ENCODE measurements around the gene ZBTB20. TPM values are rescaled to one million over a fixed set of nuclear protein-coding genes. Genes with fewer than 3 reads are reported as not detected.

Gene ZBTB20
- total RNA-seq, 1 experiment from 2014 or later = 3.7 TPM

DNA sequence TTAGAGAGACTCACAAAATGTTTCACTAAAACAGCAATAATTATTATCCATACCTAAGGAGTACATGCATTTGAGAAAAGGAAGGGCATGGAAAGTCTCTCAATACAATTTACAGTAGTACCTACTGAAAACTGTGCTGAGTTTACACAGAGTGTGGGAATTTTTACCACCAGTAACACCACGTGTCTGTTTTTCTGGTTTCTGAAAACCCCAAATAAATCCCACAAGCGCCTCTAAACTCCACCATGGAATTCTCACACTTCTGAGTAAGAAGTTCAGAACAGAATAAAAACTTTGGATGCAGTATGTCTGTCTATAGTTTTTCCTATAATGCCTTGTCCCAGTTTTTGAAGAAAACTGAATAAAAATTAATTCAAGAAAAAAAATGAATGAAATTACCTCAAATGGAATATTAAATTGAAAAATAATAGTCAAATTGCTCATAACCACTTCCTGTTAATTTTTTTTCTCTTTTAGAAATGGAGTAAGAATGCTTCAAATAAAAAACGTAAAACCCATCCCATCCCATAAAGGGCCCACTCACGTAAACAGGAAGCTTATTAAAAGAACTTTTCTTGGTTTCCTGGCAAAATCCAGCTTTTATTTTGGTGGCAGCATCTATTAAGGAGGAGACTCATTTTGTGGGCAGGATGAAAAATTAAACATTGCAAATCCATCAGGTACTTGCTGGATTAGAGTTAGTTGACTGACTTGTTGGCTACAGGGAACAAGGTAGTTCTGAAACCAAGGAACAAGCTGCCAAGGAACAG lies 475.2 kb downstream of the ZBTB20 start:
- no peak overlapping the region for H3K4me3 ChIP-seq (ENCODE audit: low read length)
- H4K20me1 ChIP-seq (ENCODE audit: low read length) = no peaks in the 10 kb centered on the region
- no peak overlapping the region for H3K9ac ChIP-seq (ENCODE audit: low read length)
- CTCF ChIA-PET = no interaction called here
- no peaks in the 10 kb centered on the region for H3K27me3 ChIP-seq (ENCODE audit: low read length)
- ATAC-seq (no peak), DNase-seq (no peak)
- no peaks in the 10 kb centered on the region for H3K79me2 ChIP-seq (ENCODE audit: low read length)
- no peaks in the 10 kb centered on the region for H3K9me3 ChIP-seq (ENCODE audit: low read length)
- no peaks in the 10 kb centered on the region for H3K36me3 ChIP-seq (ENCODE audit: low read depth, low read length)
- no peaks in the 10 kb centered on the region for H3F3A ChIP-seq (ENCODE audit: low read length, unreplicated experiment)
- no peak overlapping the region for H2AFZ ChIP-seq (ENCODE audit: low read length)
- no peak overlapping the region for H3K4me2 ChIP-seq (ENCODE audit: low read length)
- intact Hi-C loops (cut with micrococcal nuclease) = no loop called here
- POLR2A ChIA-PET (ENCODE audit: unreplicated experiment) = no interaction called here
- no peak for TF ChIP-seq EZH2phosphoT487 (IDR thresholded peaks at IDR 0.05; ENCODE audit: borderline replicate concordance, low read length)
- TF ChIP-seq, protein P1, sequence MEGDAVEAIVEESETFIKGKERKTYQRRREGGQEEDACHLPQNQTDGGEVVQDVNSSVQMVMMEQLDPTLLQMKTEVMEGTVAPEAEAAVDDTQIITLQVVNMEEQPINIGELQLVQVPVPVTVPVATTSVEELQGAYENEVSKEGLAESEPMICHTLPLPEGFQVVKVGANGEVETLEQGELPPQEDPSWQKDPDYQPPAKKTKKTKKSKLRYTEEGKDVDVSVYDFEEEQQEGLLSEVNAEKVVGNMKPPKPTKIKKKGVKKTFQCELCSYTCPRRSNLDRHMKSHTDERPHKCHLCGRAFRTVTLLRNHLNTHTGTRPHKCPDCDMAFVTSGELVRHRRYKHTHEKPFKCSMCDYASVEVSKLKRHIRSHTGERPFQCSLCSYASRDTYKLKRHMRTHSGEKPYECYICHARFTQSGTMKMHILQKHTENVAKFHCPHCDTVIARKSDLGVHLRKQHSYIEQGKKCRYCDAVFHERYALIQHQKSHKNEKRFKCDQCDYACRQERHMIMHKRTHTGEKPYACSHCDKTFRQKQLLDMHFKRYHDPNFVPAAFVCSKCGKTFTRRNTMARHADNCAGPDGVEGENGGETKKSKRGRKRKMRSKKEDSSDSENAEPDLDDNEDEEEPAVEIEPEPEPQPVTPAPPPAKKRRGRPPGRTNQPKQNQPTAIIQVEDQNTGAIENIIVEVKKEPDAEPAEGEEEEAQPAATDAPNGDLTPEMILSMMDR (conservative IDR thresholded peaks at IDR 0.05; ENCODE audit: low read depth, low read length) = no peak
- TF ChIP-seq EZH2 (IDR thresholded peaks at IDR 0.05; ENCODE audit: low read length, unreplicated experiment) = no peak
- BruUV-seq (replicated peaks) = no TSS peak
- H3K4me1 ChIP-seq (ENCODE audit: insufficient read depth, low read length) = no peaks in the 10 kb centered on the region
- H3K27ac ChIP-seq (ENCODE audit: low read length) = no peak overlapping the region
- H3K9me2 ChIP-seq (replicated peaks; ENCODE audit: low read length) = no peaks in the 10 kb centered on the region

DNA sequence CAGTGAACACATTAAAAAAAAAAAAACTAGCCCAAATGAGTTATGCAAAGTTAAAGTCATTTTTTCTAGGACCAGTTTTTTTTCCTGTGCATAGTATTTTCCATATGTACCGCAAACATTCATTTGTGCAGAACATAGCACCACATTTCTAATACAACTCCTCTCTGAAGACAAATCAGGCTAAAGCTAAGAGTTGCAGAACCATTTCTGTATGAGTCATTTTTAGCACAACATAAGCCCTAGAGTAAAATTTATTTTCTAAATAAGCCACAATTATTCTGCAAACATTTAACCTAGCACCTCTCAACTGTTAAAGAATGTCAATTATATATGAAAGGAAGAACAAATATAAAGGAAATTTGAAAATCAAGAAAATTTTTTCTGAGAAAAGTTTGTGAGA lies 477.5 kb downstream of the ZBTB20 start:
- intact Hi-C loops (cut with micrococcal nuclease) = no loop called here
- H3K9me3 ChIP-seq (ENCODE audit: low read length) = no peaks in the 10 kb centered on the region
- DNase-seq (no peak), ATAC-seq (no peak)
- H4K20me1 ChIP-seq (ENCODE audit: low read length) = no peaks in the 10 kb centered on the region
- no peak overlapping the region for H2AFZ ChIP-seq (ENCODE audit: low read length)
- H3K4me2 ChIP-seq (ENCODE audit: low read length) = no peak overlapping the region
- no peak overlapping the region for H3K27ac ChIP-seq (ENCODE audit: low read length)
- no TSS peak for BruUV-seq (replicated peaks)
- H3K79me2 ChIP-seq (ENCODE audit: low read length) = no peaks in the 10 kb centered on the region
- H3K9ac ChIP-seq (ENCODE audit: low read length) = no peak overlapping the region
- ChIA-PET CTCF (interaction anchor here (0.6 kb wide), 1 partner anchor 51 kb away, joined by 3 read pairs; no protein-coding TSS in a partner anchor), POLR2A (ENCODE audit: unreplicated experiment) (no interaction called here)
- no peak overlapping the region for H3K4me3 ChIP-seq (ENCODE audit: low read length)
- H3K27me3 ChIP-seq (ENCODE audit: low read length) = no peaks in the 10 kb centered on the region
- TF ChIP-seq, protein P1 (conservative IDR thresholded peaks at IDR 0.05; ENCODE audit: low read depth, low read length) = no peak
- no peaks in the 10 kb centered on the region for H3K36me3 ChIP-seq (ENCODE audit: low read depth, low read length)
- no peaks in the 10 kb centered on the region for H3K4me1 ChIP-seq (ENCODE audit: insufficient read depth, low read length)
- no peaks in the 10 kb centered on the region for H3K9me2 ChIP-seq (replicated peaks; ENCODE audit: low read length)
- no peaks in the 10 kb centered on the region for H3F3A ChIP-seq (ENCODE audit: low read length, unreplicated experiment)

DNA sequence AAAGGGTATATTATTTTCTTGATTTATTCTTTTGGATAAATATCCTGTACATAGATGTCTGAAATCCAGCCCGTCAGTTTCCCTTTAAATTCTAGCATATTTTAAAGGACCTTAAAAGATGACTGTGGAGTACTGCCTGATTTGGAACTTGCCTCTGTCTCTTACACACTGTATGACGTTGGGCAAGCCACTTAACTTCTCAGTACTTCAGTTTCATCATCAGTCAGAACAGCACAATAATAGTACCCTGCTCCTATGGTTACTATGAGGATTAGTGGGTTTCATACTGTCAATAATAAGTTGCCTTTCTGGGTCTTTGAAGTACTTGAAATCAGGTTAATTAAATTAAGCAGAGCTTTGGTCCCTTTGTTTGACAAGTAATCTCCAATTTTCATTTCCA lies 479.0 kb downstream of the ZBTB20 start:
- H3K4me3 ChIP-seq (ENCODE audit: low read length) = no peak overlapping the region
- no peak overlapping the region for H3K9ac ChIP-seq (ENCODE audit: low read length)
- intact Hi-C loops (cut with micrococcal nuclease) = no loop called here
- H3K9me2 ChIP-seq (replicated peaks; ENCODE audit: low read length) = no peaks in the 10 kb centered on the region
- no peaks in the 10 kb centered on the region for H3K4me1 ChIP-seq (ENCODE audit: insufficient read depth, low read length)
- no peaks in the 10 kb centered on the region for H3F3A ChIP-seq (ENCODE audit: low read length, unreplicated experiment)
- no peaks in the 10 kb centered on the region for H3K79me2 ChIP-seq (ENCODE audit: low read length)
- H3K27ac ChIP-seq (ENCODE audit: low read length) = no peak overlapping the region
- TF ChIP-seq EZH2 (IDR thresholded peaks at IDR 0.05; ENCODE audit: low read length, unreplicated experiment) (no peak), EZH2phosphoT487 (IDR thresholded peaks at IDR 0.05; ENCODE audit: borderline replicate concordance, low read length) (no peak)
- TF ChIP-seq, protein P1 (conservative IDR thresholded peaks at IDR 0.05; ENCODE audit: low read depth, low read length) = no peak
- POLR2A ChIA-PET (ENCODE audit: unreplicated experiment) = no interaction called here
- DNase-seq (no peak), ATAC-seq (no peak)
- no peaks in the 10 kb centered on the region for H3K27me3 ChIP-seq (ENCODE audit: low read length)
- CTCF ChIA-PET = no interaction called here
- H3K9me3 ChIP-seq (ENCODE audit: low read length) = no peaks in the 10 kb centered on the region
- no peak overlapping the region for H2AFZ ChIP-seq (ENCODE audit: low read length)
- no peak overlapping the region for H3K4me2 ChIP-seq (ENCODE audit: low read length)
- H4K20me1 ChIP-seq (ENCODE audit: low read length) = no peaks in the 10 kb centered on the region
- H3K36me3 ChIP-seq (ENCODE audit: low read depth, low read length) = no peaks in the 10 kb centered on the region
- no TSS peak for BruUV-seq (replicated peaks)

Measured in PC-3 (cell line).